Esophagus squamous epithelium (tissue), 5 donors: ENCODE measurements around the gene CFAP43. TPM values are rescaled to one million over a fixed set of nuclear protein-coding genes. Genes with fewer than 3 reads are reported as not detected.

ENCODE experiments used
- DNase-seq: peaks from one replicate; lab custom pipeline; 2025; lab: John Stamatoyannopoulos, UW
- H3K27ac ChIP-seq, 4 donors: fragments of 200-600 bp; sonication (generic); one replicate each; pipeline ENCODE4 v1.5.1; 2016 to 2019; ENCODE audit warnings: mild to moderate bottlenecking in 1 of 4
- H3K27me3 ChIP-seq, 4 donors: fragments of 200-600 bp; sonication (generic); 1 replicate in 3 of 4; 2 replicates in 1 of 4; pipeline versions ENCODE4 v1.5.1 to v1.6.0; 2017 to 2021; ENCODE audit warnings: antibody characterized with exemption in 1 of 4
- H3K36me3 ChIP-seq, 3 donors: fragments of 200-600 bp; sonication (generic); one replicate each; pipeline ENCODE4 v1.5.1; 2016 to 2019
- H3K4me1 ChIP-seq, 3 donors: fragments of 200-600 bp; sonication (generic); one replicate each; pipeline ENCODE4 v1.5.1; 2017 to 2019
- H3K4me3 ChIP-seq, 4 donors: fragments of 200-600 bp; sonication (generic); 1 replicate in 3 of 4; 2 replicates in 1 of 4; pipeline ENCODE4 v1.5.1; 2016 to 2019; ENCODE audit warnings: mild to moderate bottlenecking in 2 of 4, moderate library complexity in 1 of 4
- H3K9me3 ChIP-seq, 3 donors: fragments of 200-600 bp; sonication (generic); one replicate each; pipeline ENCODE4 v1.5.1; 2016 to 2019
- POLR2A ChIP-seq, 4 donors: fragments of 450-650 bp; IDR thresholded peaks; one replicate each; pipeline ENCODE4 v1.6.1; 2017; ENCODE audit warnings: antibody characterized with exemption in 4 of 4, mild to moderate bottlenecking in 4 of 4, moderate library complexity in 3 of 4
- WGBS, 2 donors: methylation state at CpG; one replicate each; pipeline ENCODE4 v1.1.5; 2018; 5-methylcytosine and 5-hydroxymethylcytosine counted together
- intact Hi-C: fragments of 100-400 bp; cut with DNase I; formaldehyde crosslinking; loops from one replicate; pipeline ENCODE4 v1.15.0; 2022
- total RNA-seq, 4 donors: library from RNA; depleted of rRNA; stranded (reverse); fragments of >200 nt; gene quantifications; one replicate each; pipeline ENCODE4 v1.1.0, GENCODE V29; 2016
- TF ChIP-seq, protein P1 (sequence below), 6 experiments: fragments of 450-650 bp in 4 of 6; fragments of 200-600 bp in 2 of 6; sonication (generic) in 2 of 6; IDR thresholded peaks; one replicate each; pipeline ENCODE4 v1.5.1; 2016 to 2019; ENCODE audit warnings: antibody characterized with exemption in 6 of 6, mild to moderate bottlenecking in 4 of 6, moderate library complexity in 4 of 6
- donor health status: DM: yes; HTN: yes; CAD: no.

Gene CFAP43
- total RNA-seq, 4 donors from 2014 or later = 0.19 to 0.38 TPM; not detected in 2

- peaks cover 14 to 77% (median 51%) of the 10 kb centered on the region in 3 donors for H3K4me1 ChIP-seq
- 80 to 81% methylated on average over 5 of the region's 5 CpGs for WGBS, 2 donors
- H3K27ac ChIP-seq = peak overlapping the region in 3 of 4 donors; percentile 10 to 98 (median 97)
- H3K4me3 ChIP-seq = no peak overlapping the region
- intact Hi-C loops = no loop called here
- peaks cover 0 to 41% (median under 1%) of the 10 kb centered on the region in 3 donors for H3K36me3 ChIP-seq
- no peak for TF ChIP-seq POLR2A (IDR thresholded peaks at IDR 0.05)
- TF ChIP-seq, protein P1, sequence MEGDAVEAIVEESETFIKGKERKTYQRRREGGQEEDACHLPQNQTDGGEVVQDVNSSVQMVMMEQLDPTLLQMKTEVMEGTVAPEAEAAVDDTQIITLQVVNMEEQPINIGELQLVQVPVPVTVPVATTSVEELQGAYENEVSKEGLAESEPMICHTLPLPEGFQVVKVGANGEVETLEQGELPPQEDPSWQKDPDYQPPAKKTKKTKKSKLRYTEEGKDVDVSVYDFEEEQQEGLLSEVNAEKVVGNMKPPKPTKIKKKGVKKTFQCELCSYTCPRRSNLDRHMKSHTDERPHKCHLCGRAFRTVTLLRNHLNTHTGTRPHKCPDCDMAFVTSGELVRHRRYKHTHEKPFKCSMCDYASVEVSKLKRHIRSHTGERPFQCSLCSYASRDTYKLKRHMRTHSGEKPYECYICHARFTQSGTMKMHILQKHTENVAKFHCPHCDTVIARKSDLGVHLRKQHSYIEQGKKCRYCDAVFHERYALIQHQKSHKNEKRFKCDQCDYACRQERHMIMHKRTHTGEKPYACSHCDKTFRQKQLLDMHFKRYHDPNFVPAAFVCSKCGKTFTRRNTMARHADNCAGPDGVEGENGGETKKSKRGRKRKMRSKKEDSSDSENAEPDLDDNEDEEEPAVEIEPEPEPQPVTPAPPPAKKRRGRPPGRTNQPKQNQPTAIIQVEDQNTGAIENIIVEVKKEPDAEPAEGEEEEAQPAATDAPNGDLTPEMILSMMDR (IDR thresholded peaks at IDR 0.05) = no peak
- no peaks in the 10 kb centered on the region for H3K9me3 ChIP-seq
- DNase-seq = no peak
- no peaks in the 10 kb centered on the region for H3K27me3 ChIP-seq
These were observed 25.1 kb upstream of the CFAP43 start for GRCh38 chr10:104257235-104257634.

- TF ChIP-seq, protein P1 (IDR thresholded peaks at IDR 0.05) = no peak
- TF ChIP-seq POLR2A (IDR thresholded peaks at IDR 0.05) = no peak
- DNase-seq = no peak
- Histone ChIP-seq H3K9me3 (no peaks in the 10 kb centered on the region), H3K27ac (peak overlapping the region; percentile 96 to 99 (median 98)), H3K4me1 (peaks cover 14 to 69% (median 47%) of the 10 kb centered on the region in 3 donors), H3K4me3 (peak overlapping the region in 3 of 4 donors; percentile 81 to 92 (median 84)), H3K27me3 (no peaks in the 10 kb centered on the region), H3K36me3 (peaks cover 0 to 33% (median 0%) of the 10 kb centered on the region in 3 donors)
- intact Hi-C loops = no loop called here
- WGBS, 2 donors = 0 to 17% methylated on average over 1 of the region's 1 CpG
These were observed 24.3 kb upstream of the CFAP43 start for GRCh38 chr10:104256335-104256961.

DNA sequence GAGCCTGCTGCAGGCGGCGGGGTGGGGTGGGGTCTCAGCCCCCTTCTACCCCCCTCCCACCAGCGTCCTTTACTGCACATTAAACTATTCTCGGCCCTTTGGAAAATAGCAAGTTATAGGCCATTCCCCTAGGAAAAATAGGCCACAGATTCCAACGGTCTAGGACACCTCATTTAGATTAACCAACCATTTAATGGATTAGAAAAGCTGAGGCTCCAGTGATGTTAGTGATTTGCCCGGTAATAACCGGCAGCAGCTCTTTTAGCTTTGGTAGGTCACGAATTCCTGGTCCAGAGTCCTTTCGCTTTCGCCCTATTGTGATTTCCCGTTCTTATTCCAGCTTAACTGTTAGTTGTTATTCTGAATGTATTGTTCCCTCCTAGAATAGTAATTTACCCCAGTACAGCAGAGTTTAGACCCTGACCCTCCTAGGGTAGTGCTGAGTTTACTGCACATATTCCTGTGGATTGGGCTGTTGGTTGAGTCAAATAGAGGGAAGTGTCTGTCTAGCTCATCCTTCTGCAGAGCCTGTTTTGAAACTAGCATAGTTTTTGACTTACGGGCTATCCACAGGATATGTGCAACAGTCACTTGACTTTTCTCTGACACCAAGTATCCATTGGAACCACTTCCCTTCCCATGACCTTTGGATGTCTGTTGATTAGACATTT, 23.3 kb upstream of the CFAP43 start:
- DNase-seq = no peak
- peak overlapping the region; percentile 96 to 99 (median 98) for H3K27ac ChIP-seq
- no peaks in the 10 kb centered on the region for H3K27me3 ChIP-seq
- peaks cover 0 to 29% (median 0%) of the 10 kb centered on the region in 3 donors for H3K36me3 ChIP-seq
- intact Hi-C loops = no loop called here
- 1% methylated on average over 12 of the region's 12 CpGs for WGBS, 2 donors
- peaks cover 14 to 59% (median 45%) of the 10 kb centered on the region in 3 donors for H3K4me1 ChIP-seq
- no peaks in the 10 kb centered on the region for H3K9me3 ChIP-seq
- H3K4me3 ChIP-seq = peak overlapping the region; percentile 70 to 92 (median 82)
- TF ChIP-seq, protein P1 (IDR thresholded peaks at IDR 0.05) = no peak
- TF ChIP-seq POLR2A (IDR thresholded peaks at IDR 0.05) = peak in 2 of 4 donors; percentile 72 to 73

DNA sequence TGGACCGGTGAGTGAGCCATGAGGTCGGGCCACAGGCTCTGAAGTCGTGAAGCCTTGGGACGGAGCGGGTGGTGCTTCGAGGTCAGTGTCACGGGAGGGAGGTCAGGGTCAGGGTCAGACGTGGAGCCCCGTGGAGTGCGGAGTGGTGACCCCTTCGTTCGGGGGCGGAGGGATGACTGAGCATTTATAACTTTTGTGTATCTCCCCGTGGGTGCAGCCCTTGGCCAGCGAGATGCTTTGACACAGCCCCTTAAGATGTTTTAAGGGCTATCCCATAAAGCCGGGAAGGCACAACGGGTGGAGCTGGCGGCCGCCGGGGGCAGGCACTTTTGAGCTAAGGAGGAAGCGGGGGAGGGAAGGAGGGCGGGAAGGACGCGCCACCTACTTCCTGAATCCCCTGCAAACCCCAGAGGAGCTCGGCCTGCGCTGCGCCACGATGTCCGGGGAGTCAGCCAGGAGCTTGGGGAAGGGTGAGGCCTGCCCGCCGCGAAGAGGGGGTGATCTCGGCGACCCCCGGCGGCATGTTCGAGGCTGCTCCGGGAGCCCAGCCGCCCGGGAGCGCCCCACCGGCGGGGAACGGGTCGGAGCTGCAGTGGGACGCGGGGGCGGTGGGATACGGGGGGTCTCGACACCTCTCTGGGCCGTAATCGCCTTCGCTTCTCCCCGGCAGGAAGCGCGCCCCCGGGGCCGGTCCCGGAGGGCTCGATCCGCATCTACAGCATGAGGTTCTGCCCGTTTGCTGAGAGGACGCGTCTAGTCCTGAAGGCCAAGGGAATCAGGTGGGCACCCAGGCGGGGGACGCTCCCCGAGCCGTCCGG, 22.5 kb upstream of the CFAP43 start, which contains the start of gene GSTO1:
TSS of gene GSTO1 (plus strand) at position 400 of the 818 bp plus-strand sequence. CDS start at position 437, 37 bp downstream.
- Histone ChIP-seq H3K4me3 (peak within 1 kb of the TSS; percentile 70 to 92 (median 82)), H3K27ac (peak within 1 kb of the TSS; percentile 96 to 99 (median 98)), H3K4me1 (peaks cover 8 to 51% (median 39%) of the 10 kb centered on the region in 3 donors), H3K27me3 (no peaks in the 10 kb centered on the region), H3K9me3 (no peaks in the 10 kb centered on the region), H3K36me3 (peaks cover 0 to 23% (median 0%) of the 10 kb centered on the region in 3 donors)
- peak in 2 of 4 donors; percentile 83 to 87 for TF ChIP-seq POLR2A (IDR thresholded peaks at IDR 0.05)
- TF ChIP-seq, protein P1 (IDR thresholded peaks at IDR 0.05) = peak in 1 of 6 experiments; percentile 14
- intact Hi-C loops = no loop called here
- WGBS, 2 donors = 0 to 2% methylated on average over 21 to 22 of the region's 69 CpGs
- DNase-seq = no peak
